HG03060 (cell line): ENCODE measurements around the gene VPS13C.

Experiments
- ATAC-seq: cut with Tn5 transposase; IDR thresholded peaks from one replicate; pipeline ENCODE4 v1.9.1; 2021; ENCODE audit warnings: low read depth, moderate number of reproducible peaks; ENCODE audit not compliant: unreplicated experiment

Gene VPS13C

GRCh38 chr15:62060113-62060895 is at the start of gene VPS13C:
VPS13C (minus strand) TSS chr15:62060447; CDS start chr15:62060374, 73 bp downstream.
- peak; percentile 76 for ATAC-seq

DNA sequence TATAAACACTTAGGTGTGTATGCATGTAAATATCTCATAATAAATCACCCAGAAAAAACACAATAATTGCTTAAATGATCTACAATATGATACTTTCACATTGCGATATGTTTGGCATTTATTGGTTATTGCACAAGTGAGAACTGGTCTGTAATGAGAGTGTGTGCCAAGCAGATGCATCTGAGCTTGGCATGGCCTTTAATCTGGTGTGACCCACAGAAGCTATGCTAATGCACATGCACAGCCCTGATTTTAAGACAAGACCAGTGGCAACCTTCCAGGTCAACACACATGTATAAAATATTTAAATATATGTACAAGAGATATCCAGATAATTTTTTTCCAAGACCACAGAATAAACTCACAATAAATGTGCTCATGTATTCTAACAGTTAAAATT is 49.2 kb upstream of the VPS13C start:
- no peak for ATAC-seq

DNA sequence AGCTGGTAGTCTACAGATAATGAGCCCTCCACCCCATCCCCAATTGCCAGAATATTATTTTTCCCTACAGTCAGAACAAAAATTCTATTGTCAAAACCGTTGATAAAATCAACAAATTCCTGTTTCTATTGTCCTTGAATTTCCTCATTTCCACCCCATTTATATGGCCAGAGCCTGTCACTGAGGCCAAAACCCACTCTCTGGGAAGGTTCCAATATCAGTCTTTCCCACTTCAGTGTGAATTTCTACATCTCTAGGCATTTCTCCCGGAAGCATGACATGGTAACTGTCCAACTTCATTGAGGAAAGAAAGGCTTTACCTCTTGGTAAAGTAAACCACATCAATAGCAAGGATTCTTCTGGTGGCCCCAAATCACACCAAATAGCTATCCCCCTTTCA is 48.2 kb upstream of the VPS13C start:
- ATAC-seq = no peak

- ATAC-seq = no peak
These were observed 47.4 kb upstream of the VPS13C start for GRCh38 chr15:62107571-62108121.

DNA sequence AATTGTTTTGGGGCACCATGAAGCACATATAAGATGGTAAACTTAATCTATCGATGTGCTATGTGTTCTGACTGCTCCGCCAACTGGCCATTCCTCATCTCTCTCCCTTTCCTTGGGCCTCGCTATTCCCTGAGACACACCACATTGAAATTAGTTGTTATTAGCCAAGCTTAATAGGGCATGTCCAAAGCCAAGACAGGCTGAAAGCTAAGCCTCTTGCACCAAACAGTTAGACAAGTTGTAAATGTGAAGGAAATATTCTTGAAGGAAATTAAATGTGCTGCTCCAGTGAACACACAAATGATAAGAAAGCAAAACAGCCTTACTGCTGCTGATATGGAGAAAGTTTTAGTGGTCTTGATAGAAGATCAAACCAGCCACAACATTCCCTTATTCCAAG is 45.8 kb upstream of the VPS13C start:
- no peak for ATAC-seq

DNA sequence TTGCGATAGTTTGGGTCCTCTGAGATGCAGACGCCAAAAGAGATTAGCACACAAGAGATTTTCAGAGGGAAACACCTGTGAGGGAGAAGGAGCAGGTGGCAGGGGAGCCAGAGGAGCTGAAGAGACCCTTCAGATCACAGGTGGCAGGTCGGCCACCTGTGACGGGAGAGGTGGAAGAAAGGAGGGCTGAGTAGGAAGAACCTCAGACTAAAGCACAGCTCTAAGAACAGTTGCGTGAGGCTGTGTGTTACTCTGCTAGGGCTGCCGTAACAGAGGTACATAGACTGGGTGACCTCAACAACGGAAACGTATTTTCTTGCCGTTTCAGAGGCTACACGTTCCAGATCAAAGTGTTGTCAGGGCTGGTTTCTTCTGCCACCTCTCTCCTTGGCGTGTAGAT is 45.0 kb upstream of the VPS13C start:
- no peak for ATAC-seq

GRCh38 chr15:62104846-62105245 is 44.6 kb upstream of the VPS13C start:
- no peak for ATAC-seq

- no peak for ATAC-seq
These were observed 44.2 kb upstream of the VPS13C start for GRCh38 chr15:62104401-62104800.

- ATAC-seq = no peak
These were observed 43.2 kb upstream of the VPS13C start for GRCh38 chr15:62103431-62103830.

DNA sequence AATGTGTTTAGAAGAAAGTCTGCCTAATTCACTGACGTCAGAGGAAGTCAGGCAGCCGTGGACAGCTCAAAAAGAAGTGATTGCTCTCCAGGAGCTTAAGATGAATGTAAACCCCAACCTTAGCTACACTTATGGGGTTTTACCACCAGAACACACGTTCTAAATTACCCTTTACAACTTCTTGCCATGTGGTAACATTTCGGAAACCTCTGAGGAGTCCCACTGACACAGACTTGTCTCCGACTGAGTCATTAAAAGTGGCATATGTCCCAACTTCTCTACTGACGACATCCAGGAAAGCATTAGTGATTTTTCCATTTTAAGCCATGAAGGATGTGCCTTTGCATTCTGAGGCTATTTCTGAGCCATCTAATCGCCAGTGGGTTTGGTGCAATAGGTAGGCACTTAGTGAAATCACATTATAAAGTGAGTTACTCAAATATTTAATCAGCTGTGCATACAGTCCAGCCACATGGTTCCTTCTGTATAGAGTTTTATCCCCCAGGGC is 38.9 kb upstream of the VPS13C start:
- ATAC-seq = no peak

DNA sequence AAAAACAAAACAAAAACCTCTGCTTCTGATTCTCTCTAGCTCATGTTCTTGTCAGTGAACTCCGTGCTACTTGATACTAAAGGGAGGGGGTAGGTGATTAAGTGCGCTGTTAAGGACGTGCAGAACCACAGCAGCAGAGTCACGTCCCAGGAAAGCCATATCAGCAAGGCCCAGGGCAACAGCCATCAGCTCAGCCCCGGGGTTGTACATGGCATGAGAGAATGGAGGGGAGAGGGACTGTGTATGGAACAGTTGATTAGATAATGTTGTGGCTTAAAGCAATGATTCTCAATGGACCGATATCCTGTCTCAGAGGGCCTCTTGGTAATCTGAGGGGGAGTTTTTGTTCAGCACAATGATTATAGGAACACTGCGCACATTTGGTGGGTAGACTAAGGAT is 34.1 kb upstream of the VPS13C start:
- no peak for ATAC-seq

DNA sequence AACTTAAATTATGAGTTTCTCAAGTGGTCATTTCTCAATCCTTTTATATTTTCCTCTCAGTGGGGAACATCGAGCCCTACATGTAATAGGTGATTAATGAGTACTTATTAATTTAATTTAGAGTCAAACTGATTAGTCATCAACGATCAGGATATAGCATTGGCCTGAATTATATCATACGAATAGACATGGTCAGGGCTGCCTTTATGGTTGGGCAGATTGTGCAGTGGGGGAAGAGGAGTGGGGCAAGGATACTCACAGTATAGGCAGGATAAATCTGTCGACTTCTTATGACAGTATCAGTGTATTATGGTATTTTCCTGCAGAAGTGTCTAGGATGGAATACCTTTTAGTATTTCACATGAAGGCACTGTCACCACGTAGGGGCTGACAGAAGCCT is 33.6 kb upstream of the VPS13C start:
- ATAC-seq = no peak

- no peak for ATAC-seq
These were observed 30.7 kb upstream of the VPS13C start for GRCh38 chr15:62090988-62091387.

GRCh38 chr15:62089616-62090015 is 29.4 kb upstream of the VPS13C start:
- ATAC-seq = no peak

- ATAC-seq = no peak
These were observed 28.1 kb upstream of the VPS13C start for GRCh38 chr15:62088353-62088693.

DNA sequence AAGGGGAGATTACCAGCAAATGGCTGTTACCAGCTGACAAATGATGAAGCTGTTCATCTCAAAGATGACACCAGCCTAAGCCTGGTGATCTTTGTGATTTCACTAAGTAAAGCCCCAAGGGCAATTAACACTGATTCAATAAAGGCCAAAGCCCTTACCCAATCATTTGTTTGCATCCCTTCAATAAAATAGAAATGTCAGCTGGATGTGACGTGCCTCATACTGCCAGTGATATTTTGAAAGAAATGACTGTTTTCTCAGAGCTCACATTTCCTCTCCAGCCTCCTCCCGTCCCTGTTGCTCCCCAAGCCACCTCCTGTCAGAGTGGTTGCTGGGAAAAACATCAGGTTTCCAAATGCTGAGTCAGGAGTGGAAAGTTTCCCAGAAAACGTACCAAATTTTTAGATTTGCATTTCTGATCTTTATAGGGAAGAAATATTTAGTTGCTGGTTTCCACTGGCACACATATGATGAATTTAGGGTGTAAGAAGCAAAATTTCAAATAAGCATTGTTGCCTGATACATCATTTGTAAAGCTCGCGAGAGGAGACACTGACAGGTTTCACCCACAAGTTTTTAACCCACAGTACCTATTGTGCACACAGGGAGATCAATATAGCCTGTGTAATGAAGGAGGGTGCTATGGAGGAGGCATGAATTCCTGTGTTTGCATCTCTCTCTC is 27.6 kb upstream of the VPS13C start:
- no peak for ATAC-seq

DNA sequence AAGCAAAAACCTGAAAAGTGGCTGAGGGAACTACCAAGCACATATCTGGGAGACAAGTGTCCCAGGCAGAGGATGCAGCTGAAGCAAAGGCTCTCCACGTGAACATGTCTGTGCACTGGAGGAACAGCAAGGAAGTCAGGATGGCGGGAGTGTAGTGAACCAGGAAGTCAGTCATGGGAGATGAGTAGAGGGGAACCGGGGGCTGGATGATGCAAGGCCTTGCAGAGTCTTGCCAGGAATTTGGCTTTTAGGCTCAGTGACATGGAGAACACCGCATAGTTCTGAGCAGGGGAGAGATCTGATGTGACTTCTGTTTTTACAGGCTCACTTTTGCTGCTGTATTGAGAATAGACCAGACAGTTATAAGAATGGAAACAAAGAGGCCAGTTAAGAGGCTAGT is 25.5 kb upstream of the VPS13C start:
- no peak for ATAC-seq

GRCh38 chr15:62083194-62084154 is 23.2 kb upstream of the VPS13C start:
- no peak for ATAC-seq

DNA sequence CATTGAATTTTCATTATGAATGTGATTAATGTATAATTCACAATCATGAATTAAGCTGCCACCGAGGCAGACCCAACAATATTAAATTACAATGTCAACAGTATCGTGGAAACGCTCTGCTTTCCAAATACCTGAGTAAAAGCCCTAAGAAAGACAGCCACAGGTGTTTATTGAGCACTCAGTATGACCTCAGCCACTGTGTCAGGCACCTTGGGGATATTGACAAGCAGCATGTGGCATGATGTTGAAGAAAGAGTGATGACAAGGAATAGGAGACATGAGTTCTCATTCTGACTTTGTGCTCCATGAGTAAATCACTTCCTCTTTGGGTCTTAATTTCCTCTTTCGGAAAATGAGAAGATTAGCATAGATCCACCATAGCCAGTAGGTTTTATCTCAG is 19.3 kb upstream of the VPS13C start:
- ATAC-seq = no peak

DNA sequence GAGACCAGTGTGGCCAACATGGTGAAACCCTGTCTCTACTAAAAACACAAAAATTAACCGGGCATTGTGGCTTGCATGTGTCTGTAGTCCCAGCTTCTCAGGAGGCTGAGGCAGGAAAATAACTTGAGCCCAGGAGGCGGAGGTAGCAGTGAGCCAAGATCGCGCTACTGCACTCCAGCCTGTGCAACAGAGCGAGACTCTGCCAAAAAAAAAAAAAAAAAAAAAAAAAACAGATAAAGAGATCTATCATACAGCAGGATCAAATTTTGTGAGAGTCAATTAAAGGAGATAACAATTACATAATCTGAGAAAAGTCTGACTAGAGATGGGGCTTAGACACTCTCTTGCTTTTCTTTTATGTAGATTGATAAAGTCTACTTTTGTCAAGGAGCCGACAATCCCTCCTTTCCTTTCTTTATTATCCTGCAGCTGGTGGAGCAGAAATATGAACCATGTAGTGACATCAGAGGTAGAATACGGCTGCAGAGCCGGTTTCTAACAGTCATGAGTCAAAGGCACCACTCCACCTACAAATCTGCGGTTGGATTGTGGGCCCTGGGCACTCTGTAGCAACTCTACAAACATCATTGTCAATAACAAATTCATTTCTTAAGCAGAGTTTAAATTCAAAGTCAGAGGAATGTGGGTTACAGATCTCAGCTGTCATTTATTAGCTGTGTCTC is 15.5 kb upstream of the VPS13C start:
- no peak for ATAC-seq
